ENCODE measurements around the gene U2AF1L4. TPM values are rescaled to one million over a fixed set of nuclear protein-coding genes. Genes with fewer than 3 reads are reported as not detected.
"Not testable (repeated sequence)": the region's sequence is repeated elsewhere in the genome, so short reads cannot be mapped to it uniquely, and the experiment has no call there.

U2AF1L4 gene
- total RNA-seq, 2 donors from 2014 or later: 71.0 to 83.6 TPM

GRCh38 chr19:35775298-35776101, 30.3 kb upstream of the U2AF1L4 start, which contains the start of gene ARHGAP33:
ARHGAP33 (plus strand) TSS chr19:35775564; CDS start chr19:35775659, 95 bp downstream.
- peak within 1 kb of the TSS; percentile 89 to 95 for H3K4me3 Mint-ChIP-seq
- no peaks in the 10 kb centered on the region for H3K9me3 Mint-ChIP-seq
- peak within 1 kb of the TSS; percentile 90 for H3K27ac Mint-ChIP-seq
- ATAC-seq (replicated peaks in 1 of 2) (peak; percentile 97), DNase-seq (peak; percentile 100)
- H3K4me1 Mint-ChIP-seq (ENCODE audit: low read depth): peaks cover 21% of the 10 kb centered on the region
- H3K27me3 Mint-ChIP-seq (ENCODE audit: low read depth): no peaks in the 10 kb centered on the region
- no peaks in the 10 kb centered on the region for H3K36me3 Mint-ChIP-seq (ENCODE audit: insufficient read depth in 2 of 2)

- peak; percentile 8 to 18 for ATAC-seq (replicated peaks in 1 of 2)
- Mint-ChIP-seq H3K4me3 (peak overlapping the region; percentile 78 to 95), H3K27me3 (ENCODE audit: low read depth) (no peaks in the 10 kb centered on the region), H3K4me1 (ENCODE audit: low read depth) (peaks cover 21% of the 10 kb centered on the region), H3K36me3 (ENCODE audit: insufficient read depth in 2 of 2) (no peaks in the 10 kb centered on the region), H3K27ac (peak overlapping the region; percentile 90), H3K9me3 (no peaks in the 10 kb centered on the region)
- DNase-seq: no peak
These were observed 29.8 kb upstream of the U2AF1L4 start for GRCh38 chr19:35775046-35775297.

DNA sequence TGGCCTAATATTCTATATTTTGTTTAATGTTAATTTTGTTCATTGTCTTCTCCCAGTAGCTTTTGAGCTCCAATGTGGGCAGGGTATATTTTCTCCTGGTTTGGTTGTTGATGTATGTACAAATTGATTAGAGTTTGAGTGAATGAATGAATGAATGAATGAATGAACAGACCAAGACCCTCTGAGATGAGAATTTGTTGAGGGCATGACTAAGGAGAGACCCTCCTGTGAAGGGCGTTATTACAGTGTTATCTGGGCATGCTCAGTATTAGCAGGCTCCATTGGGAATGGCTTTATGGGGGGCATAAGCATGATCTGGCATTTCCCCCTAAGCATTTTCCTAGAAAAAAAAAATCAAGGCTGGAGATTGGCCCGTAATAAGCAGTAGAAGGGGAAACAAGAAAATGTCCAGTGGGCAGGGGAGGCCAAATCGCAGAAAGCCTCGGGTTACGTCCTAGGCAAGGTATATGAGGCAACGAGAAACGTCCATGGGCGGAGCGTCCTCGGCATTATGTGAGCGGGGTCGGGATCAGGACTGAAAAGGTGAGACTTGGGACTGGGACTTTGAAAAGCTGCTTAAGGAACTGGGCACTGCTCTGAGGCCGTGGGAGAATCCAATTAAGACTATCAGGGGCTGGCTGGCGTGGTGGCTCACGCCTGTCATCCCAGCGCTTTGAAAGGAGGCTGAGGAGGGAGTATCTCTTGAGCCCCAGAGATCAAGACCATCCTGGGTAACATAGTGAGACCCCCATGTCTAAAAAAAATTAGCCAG, 29.2 kb upstream of the U2AF1L4 start:
- peak overlapping the region; percentile 78 to 95 for H3K4me3 Mint-ChIP-seq
- H3K36me3 Mint-ChIP-seq (ENCODE audit: insufficient read depth in 2 of 2): no peaks in the 10 kb centered on the region
- H3K9me3 Mint-ChIP-seq: no peaks in the 10 kb centered on the region
- peak overlapping the region; percentile 90 for H3K27ac Mint-ChIP-seq
- no peaks in the 10 kb centered on the region for H3K27me3 Mint-ChIP-seq (ENCODE audit: low read depth)
- no peak for DNase-seq
- no peak for ATAC-seq (replicated peaks in 1 of 2)
- peaks cover 21% of the 10 kb centered on the region for H3K4me1 Mint-ChIP-seq (ENCODE audit: low read depth)

- H3K4me3 Mint-ChIP-seq: no peak overlapping the region
- DNase-seq (no peak), ATAC-seq (replicated peaks in 1 of 2) (no peak)
- H3K27me3 Mint-ChIP-seq (ENCODE audit: low read depth): no peaks in the 10 kb centered on the region
- no peak overlapping the region for H3K27ac Mint-ChIP-seq
- H3K9me3 Mint-ChIP-seq: no peaks in the 10 kb centered on the region
- peaks cover 21% of the 10 kb centered on the region for H3K4me1 Mint-ChIP-seq (ENCODE audit: low read depth)
- H3K36me3 Mint-ChIP-seq (ENCODE audit: insufficient read depth in 2 of 2): peaks cover 4 to 5% of the 10 kb centered on the region in 2 donors
These were observed 28.0 kb upstream of the U2AF1L4 start for GRCh38 chr19:35773020-35773806.

DNA sequence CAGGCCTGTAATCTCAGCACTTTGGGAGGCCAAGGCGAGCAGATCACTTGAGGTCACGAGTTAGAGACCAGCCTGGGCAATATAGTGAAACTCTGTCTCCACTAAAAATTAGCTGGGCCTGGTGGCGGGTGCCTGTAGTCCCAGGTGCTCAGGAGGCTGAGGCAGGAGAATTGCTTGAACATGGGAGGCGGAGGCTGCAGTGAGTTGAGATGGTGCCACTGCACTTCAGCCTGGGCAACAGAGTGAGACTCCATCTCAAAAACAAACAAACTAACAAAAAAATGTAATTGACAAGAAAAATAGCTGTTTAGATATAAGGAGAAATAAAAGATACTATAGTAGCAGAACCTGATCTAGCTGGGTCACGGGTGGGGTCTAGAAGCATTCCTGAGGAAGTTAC, 27.1 kb upstream of the U2AF1L4 start:
- not testable (repeated sequence) for H3K9me3 Mint-ChIP-seq; H3K4me3 Mint-ChIP-seq; H3K27ac Mint-ChIP-seq; DNase-seq; H3K36me3 Mint-ChIP-seq (ENCODE audit: insufficient read depth in 2 of 2); H3K27me3 Mint-ChIP-seq (ENCODE audit: low read depth); ATAC-seq (replicated peaks in 1 of 2)
- H3K4me1 Mint-ChIP-seq (ENCODE audit: low read depth): peaks cover 21% of the 10 kb centered on the region

DNA sequence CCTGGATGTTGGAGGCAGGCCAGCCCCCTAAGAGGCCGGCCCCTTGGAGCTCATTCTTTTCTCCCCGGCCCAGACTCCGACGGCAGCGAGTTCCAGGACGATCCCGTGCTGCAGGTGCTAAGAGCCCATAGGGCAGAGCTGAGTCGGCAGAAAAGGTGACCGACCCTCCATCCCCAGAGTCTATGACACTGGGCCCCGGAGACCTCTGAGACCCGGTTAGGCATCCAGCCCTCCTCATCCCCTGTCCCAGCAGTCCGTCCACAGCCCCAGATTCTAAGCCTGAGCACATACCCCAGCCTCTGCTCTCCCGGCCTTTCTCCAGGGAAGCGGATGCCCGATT, 22.8 kb upstream of the U2AF1L4 start:
- H3K4me3 Mint-ChIP-seq: no peak overlapping the region
- no peaks in the 10 kb centered on the region for H3K9me3 Mint-ChIP-seq
- H3K36me3 Mint-ChIP-seq (ENCODE audit: insufficient read depth in 2 of 2): peaks cover 4 to 11% of the 10 kb centered on the region in 2 donors
- no peak overlapping the region for H3K27ac Mint-ChIP-seq
- DNase-seq: no peak
- H3K4me1 Mint-ChIP-seq (ENCODE audit: low read depth): no peaks in the 10 kb centered on the region
- no peaks in the 10 kb centered on the region for H3K27me3 Mint-ChIP-seq (ENCODE audit: low read depth)
- ATAC-seq (replicated peaks in 1 of 2): no peak

GRCh38 chr19:35767288-35768081, 22.3 kb upstream of the U2AF1L4 start:
- no peak overlapping the region for H3K4me3 Mint-ChIP-seq
- DNase-seq: no peak
- H3K9me3 Mint-ChIP-seq: no peaks in the 10 kb centered on the region
- no peaks in the 10 kb centered on the region for H3K4me1 Mint-ChIP-seq (ENCODE audit: low read depth)
- no peak for ATAC-seq (replicated peaks in 1 of 2)
- H3K27me3 Mint-ChIP-seq (ENCODE audit: low read depth): no peaks in the 10 kb centered on the region
- peaks cover 4 to 11% of the 10 kb centered on the region in 2 donors for H3K36me3 Mint-ChIP-seq (ENCODE audit: insufficient read depth in 2 of 2)
- H3K27ac Mint-ChIP-seq: no peak overlapping the region

DNA sequence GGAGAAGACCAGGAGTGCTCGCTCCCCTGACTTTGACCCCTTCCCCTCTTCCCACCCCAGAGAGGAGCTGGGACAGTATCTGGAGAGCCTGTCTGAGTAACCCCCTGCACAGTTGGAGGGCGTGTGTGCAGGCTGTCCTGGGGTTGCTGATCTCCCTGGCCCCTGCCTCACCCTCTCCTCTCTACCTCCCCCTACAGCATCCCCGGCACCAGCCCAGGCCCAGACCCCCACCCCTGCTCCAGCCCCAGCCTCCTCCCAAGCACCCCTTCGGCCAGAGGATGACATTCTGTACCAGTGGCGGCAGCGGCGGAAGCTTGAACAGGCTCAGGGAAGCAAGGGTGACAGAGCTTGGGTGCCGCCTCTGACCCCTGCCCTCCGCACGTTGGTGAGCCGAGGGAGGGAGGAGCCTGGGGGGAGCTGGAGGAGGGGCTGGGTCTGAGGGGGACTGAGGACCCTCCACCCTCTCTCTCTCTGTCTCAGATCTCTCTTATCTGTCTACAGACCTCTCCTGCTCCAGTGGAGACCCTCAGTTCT, 21.4 kb upstream of the U2AF1L4 start:
- ATAC-seq (replicated peaks in 1 of 2): no peak

GRCh38 chr19:35764432-35765315, 19.5 kb upstream of the U2AF1L4 start:
- peaks cover 7 to 23% of the 10 kb centered on the region in 2 donors for H3K36me3 Mint-ChIP-seq (ENCODE audit: insufficient read depth in 2 of 2)
- H3K27me3 Mint-ChIP-seq (ENCODE audit: low read depth): no peaks in the 10 kb centered on the region
- DNase-seq (no peak), ATAC-seq (replicated peaks in 1 of 2) (no peak)
- no peaks in the 10 kb centered on the region for H3K9me3 Mint-ChIP-seq
- H3K27ac Mint-ChIP-seq: no peak overlapping the region
- H3K4me1 Mint-ChIP-seq (ENCODE audit: low read depth): peaks cover 8% of the 10 kb centered on the region
- no peak overlapping the region for H3K4me3 Mint-ChIP-seq

More for the DNA sequence above, 21.4 kb upstream of the U2AF1L4 start:
- DNase-seq: no peak
- H3K36me3 Mint-ChIP-seq (ENCODE audit: insufficient read depth in 2 of 2): peaks cover 7 to 18% of the 10 kb centered on the region in 2 donors
- no peaks in the 10 kb centered on the region for H3K27me3 Mint-ChIP-seq (ENCODE audit: low read depth)
- no peaks in the 10 kb centered on the region for H3K4me1 Mint-ChIP-seq (ENCODE audit: low read depth)
- H3K4me3 Mint-ChIP-seq: no peak overlapping the region
- no peak overlapping the region for H3K27ac Mint-ChIP-seq
- no peaks in the 10 kb centered on the region for H3K9me3 Mint-ChIP-seq

- Mint-ChIP-seq H3K36me3 (ENCODE audit: insufficient read depth in 2 of 2) (peaks cover 3 to 20% of the 10 kb centered on the region in 2 donors), H3K27me3 (ENCODE audit: low read depth) (peaks cover 6% of the 10 kb centered on the region), H3K4me3 (no peak overlapping the region), H3K9me3 (no peaks in the 10 kb centered on the region), H3K27ac (no peak overlapping the region), H3K4me1 (ENCODE audit: low read depth) (peaks cover 34% of the 10 kb centered on the region)
- ATAC-seq (replicated peaks in 1 of 2) (no peak), DNase-seq (no peak)
These were observed 15.6 kb upstream of the U2AF1L4 start for GRCh38 chr19:35760711-35761349.

- DNase-seq (no peak), ATAC-seq (replicated peaks in 1 of 2) (no peak)
- H3K4me1 Mint-ChIP-seq (ENCODE audit: low read depth): peaks cover 41% of the 10 kb centered on the region
- peaks cover 3 to 17% of the 10 kb centered on the region in 2 donors for H3K36me3 Mint-ChIP-seq (ENCODE audit: insufficient read depth in 2 of 2)
- H3K4me3 Mint-ChIP-seq: peak overlapping the region; percentile 23 to 82
- H3K9me3 Mint-ChIP-seq: no peaks in the 10 kb centered on the region
- H3K27ac Mint-ChIP-seq: no peak overlapping the region
- peaks cover 6% of the 10 kb centered on the region for H3K27me3 Mint-ChIP-seq (ENCODE audit: low read depth)
These were observed 14.5 kb upstream of the U2AF1L4 start for GRCh38 chr19:35759697-35760096.

Data from activated T-cell treated with anti-CD3 and anti-CD28 coated beads, Interleukin-2, amount 50 U/mL, for 72 hours (primary cell).